Natural killer cell (primary cell): ENCODE results near the gene LTB. TPM values are rescaled to one million over a fixed set of nuclear protein-coding genes. Genes with fewer than 3 reads are reported as not detected.
"Not testable (repeated sequence)": the region's sequence is repeated elsewhere in the genome, so short reads cannot be mapped to it uniquely, and the experiment has no call there.

ENCODE experiments used
- ATAC-seq, 3 donors: fragments of 150-1000 bp in 2 of 3; fragments of 200-7000 bp in 1 of 3; cut with Tn5 transposase; 1 replicate in 1 of 3; 2 replicates in 2 of 3; pipeline ENCODE4 v1.10.0; 2021; ENCODE audit warnings: mild to moderate bottlenecking in 2 of 3, moderate library complexity in 2 of 3
- DNase-seq, 2 donors: peaks; one replicate each; pipeline versions ENCODE4 v3.0.0 to v3.0.0-alpha.2; 2013 to 2021; ENCODE audit warnings: mixed read lengths in 1 of 2
- H3K27ac ChIP-seq: one replicate; pipeline ENCODE4 v1.5.1; 2013; ENCODE audit warnings: mild to moderate bottlenecking, low read length
- H3K27me3 ChIP-seq: one replicate; pipeline ENCODE4 v1.6.1; 2013; ENCODE audit warnings: low read length; ENCODE audit not compliant: control insufficient read depth, insufficient read depth
- H3K36me3 ChIP-seq: one replicate; pipeline ENCODE4 v1.6.1; 2013; ENCODE audit warnings: low read length; ENCODE audit not compliant: control insufficient read depth, insufficient read depth
- H3K4me1 ChIP-seq: one replicate; pipeline ENCODE4 v1.6.1; 2013; ENCODE audit warnings: low read length; ENCODE audit not compliant: control insufficient read depth, insufficient read depth
- H3K4me3 ChIP-seq: one replicate; pipeline ENCODE4 v1.5.1; 2013; ENCODE audit warnings: low read length
- H3K9me3 ChIP-seq: one replicate; pipeline ENCODE4 v1.6.1; 2013; ENCODE audit warnings: low read length; ENCODE audit not compliant: control insufficient read depth, insufficient read depth
- H3K27ac Mint-ChIP-seq, 2 donors: one replicate each; pipeline ENCODE4 v1.8.0; 2022; ENCODE audit warnings: mild to moderate bottlenecking in 2 of 2, mixed read lengths in 2 of 2, moderate library complexity in 1 of 2
- H3K27me3 Mint-ChIP-seq, 2 donors: one replicate each; pipeline ENCODE4 v1.8.0; 2022; ENCODE audit warnings: low read depth in 2 of 2, mixed read lengths in 2 of 2
- H3K36me3 Mint-ChIP-seq: one replicate; pipeline ENCODE4 v1.8.0; 2022; ENCODE audit warnings: mixed read lengths
- H3K4me1 Mint-ChIP-seq, 2 donors: one replicate each; pipeline ENCODE4 v1.8.0; 2022; ENCODE audit warnings: mixed read lengths in 2 of 2
- H3K4me3 Mint-ChIP-seq: one replicate; pipeline ENCODE4 v1.8.0; 2022; ENCODE audit warnings: mild to moderate bottlenecking, moderate library complexity, mixed read lengths
- H3K9me3 Mint-ChIP-seq, 2 donors: one replicate each; pipeline ENCODE4 v1.8.0; 2022; ENCODE audit warnings: mixed read lengths in 2 of 2
- CTCF ChIP-seq: fragments of 200-600 bp; IDR thresholded peaks from one replicate; pipeline ENCODE4 v1.8.0; 2022; ENCODE audit warnings: antibody characterized with exemption
- WGBS: methylation state at CpG from one replicate; pipeline ENCODE4 v1.1.7; 2013; ENCODE audit warnings: missing lambda C conversion rate; ENCODE audit not compliant: insufficient coverage; 5-methylcytosine and 5-hydroxymethylcytosine counted together
- intact Hi-C: fragments of 100-400 bp; cut with micrococcal nuclease; formaldehyde crosslinking; loops from one replicate; pipeline ENCODE4 v1.14.2; 2022
- total RNA-seq, 4 donors: library from RNA; stranded (reverse); fragments of 120-200 nt in 1 of 4; gene quantifications; one replicate each; pipeline versions ENCODE4 v1.2.3 to v1.2.4, GENCODE V29; 2013 to 2022

The LTB gene
- total RNA-seq, 3 donors from 2014 or later (not counting 1 experiment from before 2014, with no cell fraction given), result 17.7 to 42.1 (median 32.6) TPM

- DNase-seq (no peak), ATAC-seq (no peak)
- Mint-ChIP-seq H3K4me3 (no peak overlapping the region), H3K27ac (no peak overlapping the region), H3K27me3 (no peaks in the 10 kb centered on the region), H3K4me1 (peaks cover 0 to 4% of the 10 kb centered on the region in 2 donors), H3K36me3 (no peaks in the 10 kb centered on the region), H3K9me3 (no peaks in the 10 kb centered on the region)
- H3K36me3 ChIP-seq, result no peaks in the 10 kb centered on the region
- no peaks in the 10 kb centered on the region for H3K4me1 ChIP-seq
- intact Hi-C loops, result no loop called here
- H3K4me3 ChIP-seq, result no peak overlapping the region
- no peak for TF ChIP-seq CTCF
- 100% methylated on average over 1 of the region's 1 CpG for WGBS
- H3K9me3 ChIP-seq, result no peaks in the 10 kb centered on the region
- H3K27ac ChIP-seq, result no peak overlapping the region
- H3K27me3 ChIP-seq, result no peaks in the 10 kb centered on the region
Observed at GRCh38 chr6:31607317-31607716, 25.1 kb upstream of the LTB start.

- intact Hi-C loops, result loop anchor here (1.0 kb wide), 2 partner anchors 16 to 103 kb away; no protein-coding TSS in a partner anchor
- Histone ChIP-seq H3K4me1 (peaks cover 54% of the 10 kb centered on the region), H3K27ac (no peak overlapping the region), H3K4me3 (no peak overlapping the region), H3K27me3 (no peaks in the 10 kb centered on the region), H3K36me3 (no peaks in the 10 kb centered on the region), H3K9me3 (no peaks in the 10 kb centered on the region)
- peak overlapping the region; percentile 58 to 82 for H3K27ac Mint-ChIP-seq
- TF ChIP-seq CTCF, result peak; percentile 75
- no peaks in the 10 kb centered on the region for H3K9me3 Mint-ChIP-seq
- ATAC-seq, result peak; percentile 57 to 73 (median 58)
- peaks cover 23 to 44% of the 10 kb centered on the region in 2 donors for H3K4me1 Mint-ChIP-seq
- no peaks in the 10 kb centered on the region for H3K27me3 Mint-ChIP-seq
- H3K4me3 Mint-ChIP-seq, result peak overlapping the region; percentile 60
- DNase-seq, result peak in 1 of 2 donors; percentile 86
- H3K36me3 Mint-ChIP-seq, result no peaks in the 10 kb centered on the region
- 5% methylated on average over 2 of the region's 2 CpGs for WGBS
Observed at GRCh38 chr6:31597006-31597405, 14.8 kb upstream of the LTB start.

- peak overlapping the region; percentile 85 to 93 for H3K27ac Mint-ChIP-seq
- peak overlapping the region; percentile 49 for H3K4me3 ChIP-seq
Observed at GRCh38 chr6:31592396-31592771, 10.2 kb upstream of the LTB start.

GRCh38 chr6:31590691-31591090, 8.5 kb upstream of the LTB start:
- peak overlapping the region in 1 of 2 donors; percentile 85 for H3K27ac Mint-ChIP-seq
- peaks cover 51 to 72% of the 10 kb centered on the region in 2 donors for H3K4me1 Mint-ChIP-seq
- H3K4me1 ChIP-seq, result peaks cover 89% of the 10 kb centered on the region
- H3K4me3 Mint-ChIP-seq, result peak overlapping the region; percentile 84
- ATAC-seq, H3K27me3 Mint-ChIP-seq, H3K36me3 ChIP-seq, H3K27ac ChIP-seq, H3K4me3 ChIP-seq, DNase-seq, H3K36me3 Mint-ChIP-seq, H3K27me3 ChIP-seq, intact Hi-C loops, H3K9me3 Mint-ChIP-seq, H3K9me3 ChIP-seq: not testable (repeated sequence)
- 81% methylated on average over 5 of the region's 5 CpGs for WGBS

More at GRCh38 chr6:31592396-31592771, 10.2 kb upstream of the LTB start:
- DNase-seq (peak in 1 of 2 donors; percentile 31), ATAC-seq (peak; percentile 27 to 52 (median 48))
- peaks cover 88% of the 10 kb centered on the region for H3K4me1 ChIP-seq
- peaks cover 3% of the 10 kb centered on the region for H3K36me3 ChIP-seq
- H3K27ac ChIP-seq, result peak overlapping the region; percentile 82
- H3K4me3 Mint-ChIP-seq, result peak overlapping the region; percentile 84
- H3K27me3 ChIP-seq, result no peaks in the 10 kb centered on the region
- no peaks in the 10 kb centered on the region for H3K36me3 Mint-ChIP-seq
- no peaks in the 10 kb centered on the region for H3K27me3 Mint-ChIP-seq
- TF ChIP-seq CTCF, result no peak
- H3K4me1 Mint-ChIP-seq, result peaks cover 41 to 69% of the 10 kb centered on the region in 2 donors
- H3K9me3 Mint-ChIP-seq, result no peaks in the 10 kb centered on the region
- intact Hi-C loops, result no loop called here
- no peaks in the 10 kb centered on the region for H3K9me3 ChIP-seq
- WGBS, result 51% methylated on average over 6 of the region's 7 CpGs
